SJSA1 (cell line): ENCODE measurements around the gene TBXAS1. TPM values are rescaled to one million over a fixed set of nuclear protein-coding genes. Genes with fewer than 3 reads are reported as not detected.
"Not testable (repeated sequence)": the region's sequence is repeated elsewhere in the genome, so short reads cannot be mapped to it uniquely, and the experiment has no call there.

Source experiments
- DNase-seq, 2 experiments: peaks; one replicate each; pipeline ENCODE4 v3.0.0-alpha.2; 2015 to 2020; ENCODE audit warnings: low spot score in 2 of 2, low read depth in 1 of 2
- H3K27ac ChIP-seq: fragments of 250-450 bp; sonication (Bioruptor Pico); 2 replicates; pipeline ENCODE4 v1.5.1; 2020; ENCODE audit warnings: mild to moderate bottlenecking, moderate library complexity
- H3K27me3 ChIP-seq: fragments of 250-450 bp; sonication (Bioruptor Pico); replicated peaks from 2 replicates; pipeline ENCODE4 v1.5.1; 2020; ENCODE audit warnings: mild to moderate bottlenecking, moderate library complexity
- H3K36me3 ChIP-seq: fragments of 250-450 bp; sonication (Bioruptor Pico); 2 replicates; pipeline ENCODE4 v1.5.1; 2020; ENCODE audit warnings: mild to moderate bottlenecking
- H3K4me1 ChIP-seq: fragments of 250-450 bp; sonication (Bioruptor Pico); replicated peaks from 2 replicates; pipeline ENCODE4 v1.6.1; 2021; ENCODE audit warnings: mild to moderate bottlenecking
- H3K4me3 ChIP-seq: fragments of 250-450 bp; sonication (Bioruptor Pico); 2 replicates; pipeline ENCODE4 v1.5.1; 2020; ENCODE audit warnings: mild to moderate bottlenecking
- H3K9me3 ChIP-seq: fragments of 250-450 bp; sonication (Bioruptor Pico); replicated peaks from 2 replicates; pipeline ENCODE4 v1.5.1; 2020; ENCODE audit warnings: mild to moderate bottlenecking
- total RNA-seq: library from RNA; depleted of rRNA; stranded (reverse); fragments of >200 nt; shearing (Covaris generic); gene quantifications from 2 replicates; pipeline ENCODE4 v1.2.3, GENCODE V29; 2014

Gene TBXAS1
- total RNA-seq, 1 experiment from 2014 or later = 3.8 TPM

GRCh38 chr7:139837291-139837690, 8.2 kb downstream of the TBXAS1 start:
- DNase-seq, H3K4me1 ChIP-seq, H3K36me3 ChIP-seq: not testable (repeated sequence)

GRCh38 chr7:139838276-139838675, 9.2 kb downstream of the TBXAS1 start:
- H3K27ac ChIP-seq = no peak overlapping the region
- no peaks in the 10 kb centered on the region for H3K4me1 ChIP-seq
- H3K36me3 ChIP-seq = no peaks in the 10 kb centered on the region

More at GRCh38 chr7:139837291-139837690, 8.2 kb downstream of the TBXAS1 start:
- not testable (repeated sequence) for H3K27ac ChIP-seq, H3K27me3 ChIP-seq, H3K9me3 ChIP-seq, H3K4me3 ChIP-seq

GRCh38 chr7:139838876-139839275, 9.8 kb downstream of the TBXAS1 start:
- Histone ChIP-seq H3K36me3 (no peaks in the 10 kb centered on the region), H3K4me3 (no peak overlapping the region)

More at GRCh38 chr7:139838276-139838675, 9.2 kb downstream of the TBXAS1 start:
- Histone ChIP-seq H3K9me3 (no peaks in the 10 kb centered on the region), H3K27me3 (no peaks in the 10 kb centered on the region), H3K4me3 (no peak overlapping the region)
- no peak for DNase-seq

GRCh38 chr7:139840776-139841175, 11.7 kb downstream of the TBXAS1 start:
- DNase-seq = no peak
- no peak overlapping the region for H3K27ac ChIP-seq
- no peaks in the 10 kb centered on the region for H3K36me3 ChIP-seq
- H3K4me3 ChIP-seq = no peak overlapping the region
- no peaks in the 10 kb centered on the region for H3K9me3 ChIP-seq
- no peaks in the 10 kb centered on the region for H3K4me1 ChIP-seq
- no peaks in the 10 kb centered on the region for H3K27me3 ChIP-seq

More at GRCh38 chr7:139838876-139839275, 9.8 kb downstream of the TBXAS1 start:
- H3K27ac ChIP-seq = no peak overlapping the region
- H3K9me3 ChIP-seq = no peaks in the 10 kb centered on the region
- DNase-seq = no peak
- no peaks in the 10 kb centered on the region for H3K27me3 ChIP-seq
- H3K4me1 ChIP-seq = no peaks in the 10 kb centered on the region

- H3K4me3 ChIP-seq = no peak overlapping the region
- H3K36me3 ChIP-seq = no peaks in the 10 kb centered on the region
- DNase-seq = no peak
- H3K9me3 ChIP-seq = no peaks in the 10 kb centered on the region
- H3K4me1 ChIP-seq = no peaks in the 10 kb centered on the region
- H3K27me3 ChIP-seq = no peaks in the 10 kb centered on the region
- no peak overlapping the region for H3K27ac ChIP-seq
Measured at GRCh38 chr7:139842401-139843210, 13.5 kb downstream of the TBXAS1 start.

- H3K36me3 ChIP-seq, H3K27ac ChIP-seq, H3K9me3 ChIP-seq, DNase-seq, H3K4me3 ChIP-seq, H3K27me3 ChIP-seq, H3K4me1 ChIP-seq: not testable (repeated sequence)
Measured at GRCh38 chr7:139843211-139843537, 14.1 kb downstream of the TBXAS1 start.

- Histone ChIP-seq H3K9me3 (peaks cover 6% of the 10 kb centered on the region; the same call in 1 of the 2 replicates), H3K4me3 (no peak overlapping the region), H3K36me3 (no peaks in the 10 kb centered on the region), H3K4me1 (no peaks in the 10 kb centered on the region), H3K27ac (no peak overlapping the region), H3K27me3 (no peaks in the 10 kb centered on the region)
- no peak for DNase-seq
Measured at GRCh38 chr7:139844779-139845442, 15.8 kb downstream of the TBXAS1 start.

GRCh38 chr7:139845443-139845805, 16.4 kb downstream of the TBXAS1 start:
- H3K27ac ChIP-seq = no peak overlapping the region
- no peaks in the 10 kb centered on the region for H3K27me3 ChIP-seq
- H3K9me3 ChIP-seq = peaks cover 6% of the 10 kb centered on the region; the same call in 1 of the 2 replicates
- H3K4me3 ChIP-seq = no peak overlapping the region
- no peaks in the 10 kb centered on the region for H3K36me3 ChIP-seq
- H3K4me1 ChIP-seq = no peaks in the 10 kb centered on the region
- DNase-seq = no peak

- no peak overlapping the region for H3K27ac ChIP-seq
- H3K4me1 ChIP-seq = no peaks in the 10 kb centered on the region
- no peaks in the 10 kb centered on the region for H3K36me3 ChIP-seq
- H3K27me3 ChIP-seq = no peaks in the 10 kb centered on the region
- H3K9me3 ChIP-seq = peaks cover 6% of the 10 kb centered on the region; the same call in 1 of the 2 replicates
- H3K4me3 ChIP-seq = no peak overlapping the region
- DNase-seq = no peak
Measured at GRCh38 chr7:139846297-139846696, 17.2 kb downstream of the TBXAS1 start.

GRCh38 chr7:139848274-139848673, 19.2 kb downstream of the TBXAS1 start:
- DNase-seq = no peak
- no peak overlapping the region for H3K4me3 ChIP-seq
- no peaks in the 10 kb centered on the region for H3K36me3 ChIP-seq

GRCh38 chr7:139850906-139851305, 21.8 kb downstream of the TBXAS1 start:
- Histone ChIP-seq H3K27ac (no peak overlapping the region), H3K9me3 (peaks cover 6% of the 10 kb centered on the region; the same call in 1 of the 2 replicates), H3K4me1 (peaks cover 5% of the 10 kb centered on the region), H3K27me3 (no peaks in the 10 kb centered on the region), H3K4me3 (no peak overlapping the region), H3K36me3 (no peaks in the 10 kb centered on the region)
- DNase-seq = no peak

More at GRCh38 chr7:139848274-139848673, 19.2 kb downstream of the TBXAS1 start:
- Histone ChIP-seq H3K27ac (no peak overlapping the region), H3K27me3 (no peaks in the 10 kb centered on the region), H3K9me3 (peaks cover 6% of the 10 kb centered on the region; the same call in 1 of the 2 replicates), H3K4me1 (no peaks in the 10 kb centered on the region)

- Histone ChIP-seq H3K27me3 (no peaks in the 10 kb centered on the region), H3K4me3 (no peak overlapping the region), H3K9me3 (peaks cover 6% of the 10 kb centered on the region; the same call in 1 of the 2 replicates), H3K36me3 (no peaks in the 10 kb centered on the region), H3K27ac (no peak overlapping the region), H3K4me1 (peaks cover 5% of the 10 kb centered on the region)
- no peak for DNase-seq
Measured at GRCh38 chr7:139851770-139852481, 22.9 kb downstream of the TBXAS1 start.

- no peak overlapping the region for H3K4me3 ChIP-seq
- no peak overlapping the region for H3K27ac ChIP-seq
- peaks cover 6% of the 10 kb centered on the region; the same call in 1 of the 2 replicates for H3K9me3 ChIP-seq
- DNase-seq = no peak
- no peaks in the 10 kb centered on the region for H3K27me3 ChIP-seq
- H3K36me3 ChIP-seq = no peaks in the 10 kb centered on the region
- peaks cover 5% of the 10 kb centered on the region for H3K4me1 ChIP-seq
Measured at GRCh38 chr7:139852482-139852845, 23.4 kb downstream of the TBXAS1 start.
